HepG2 (cell line): ENCODE results near the gene ZFHX3. TPM values are rescaled to one million over a fixed set of nuclear protein-coding genes. Genes with fewer than 3 reads are reported as not detected.
A peak's percentile ranks its signal among the peaks of the same experiment; 100 is the strongest.

Source experiments
- ARID2 ChIP-seq: sonication (generic); formaldehyde crosslinking; IDR thresholded peaks from 2 replicates; pipeline ENCODE4 v1.8.1; 2022; ENCODE audit warnings: mild to moderate bottlenecking, missing genetic modification reagents, borderline replicate concordance
- GZF1 ChIP-seq: sonication (generic); formaldehyde crosslinking; IDR thresholded peaks from 2 replicates; pipeline ENCODE4 v1.5.1; 2020; ENCODE audit warnings: mild to moderate bottlenecking, missing genetic modification reagents
- KDM3A ChIP-seq: IDR thresholded peaks from 2 replicates; pipeline ENCODE4 v1.6.1; 2018; ENCODE audit warnings: low read depth, missing compliant biosample characterization
- MED13 ChIP-seq: sonication (generic); formaldehyde crosslinking; IDR thresholded peaks from 2 replicates; pipeline ENCODE4 v1.5.0; 2020; ENCODE audit warnings: missing genetic modification reagents
- MIXL1 ChIP-seq: IDR thresholded peaks from 2 replicates; pipeline ENCODE4 v1.6.1; 2016
- NRL ChIP-seq: sonication (generic); formaldehyde crosslinking; IDR thresholded peaks from 2 replicates; pipeline ENCODE4 v1.5.0; 2020; ENCODE audit warnings: missing genetic modification reagents, mild to moderate bottlenecking, moderate library complexity, borderline replicate concordance
- SP5 ChIP-seq: IDR thresholded peaks from 2 replicates; pipeline ENCODE4 v1.6.1; 2016; ENCODE audit warnings: low read depth, borderline replicate concordance
- SSRP1 ChIP-seq: IDR thresholded peaks from 2 replicates; pipeline ENCODE4 v1.6.1; 2016; ENCODE audit warnings: control low read depth
- THYN1 ChIP-seq: sonication (generic); formaldehyde crosslinking; IDR thresholded peaks from 2 replicates; pipeline ENCODE4 v1.8.1; 2023; ENCODE audit warnings: low read depth, mild to moderate bottlenecking, moderate library complexity, missing genetic modification reagents, borderline replicate concordance
- ZBTB21 ChIP-seq: sonication (generic); formaldehyde crosslinking; IDR thresholded peaks from 2 replicates; pipeline ENCODE4 v1.4.0; 2020; ENCODE audit warnings: missing genetic modification reagents
- ZBTB38 ChIP-seq: sonication (generic); formaldehyde crosslinking; IDR thresholded peaks from 2 replicates; pipeline ENCODE4 v1.5.1; 2020; ENCODE audit warnings: mild to moderate bottlenecking, missing genetic modification reagents
- ZFP36L1 ChIP-seq: sonication (generic); formaldehyde crosslinking; IDR thresholded peaks from 2 replicates; pipeline ENCODE4 v1.8.0; 2022; ENCODE audit warnings: mild to moderate bottlenecking, missing genetic modification reagents, moderate library complexity
- ZNF510 ChIP-seq: sonication (generic); formaldehyde crosslinking; IDR thresholded peaks from 2 replicates; pipeline ENCODE4 v1.4.0; 2020; ENCODE audit warnings: low read depth, mild to moderate bottlenecking, missing genetic modification reagents
- polyA plus RNA-seq, 8 experiments: library from polyadenylated mRNA; depleted of rRNA in 3 of 8; stranded (reverse) in 7 of 8; unstranded in 1 of 8; fragments of >200 nt; fragmentation: Illumina TruSeq in 4 of 8; extraction: Trizol in 4 of 8; gene quantifications; 2 replicates each; pipeline versions ENCODE4 v1.2.1 to v1.2.3, GENCODE V29; 2011 to 2016; ENCODE audit warnings: low read depth in 4 of 8, missing spikeins in 1 of 8, mixed read lengths in 1 of 8; ENCODE audit not compliant: insufficient read depth in 1 of 8
- total RNA-seq, 5 experiments: library from RNA; depleted of rRNA; stranded (reverse); fragments of >200 nt; fragmentation: Illumina TruSeq; extraction: Trizol; gene quantifications; 2 replicates each; pipeline ENCODE4 v1.2.3, GENCODE V29; 2016; ENCODE audit warnings: low read depth in 1 of 5
- TF ChIP-seq, protein P1 (sequence below): sonication (generic); formaldehyde crosslinking; IDR thresholded peaks from 2 replicates; pipeline ENCODE4 v1.4.0; 2020; ENCODE audit warnings: mild to moderate bottlenecking, missing genetic modification reagents
- TF ChIP-seq, protein P2 (sequence below): sonication (generic); IDR thresholded peaks from 2 replicates; pipeline ENCODE4 v1.6.1; 2016; ENCODE audit warnings: low read depth, borderline replicate concordance
- TF ChIP-seq, protein P3 (sequence below): sonication (generic); formaldehyde crosslinking; IDR thresholded peaks from 2 replicates; pipeline ENCODE4 v1.4.0; 2020; ENCODE audit warnings: mild to moderate bottlenecking, low read depth, missing genetic modification reagents
- TF ChIP-seq, protein P4 (sequence below): sonication (generic); formaldehyde crosslinking; IDR thresholded peaks from 2 replicates; pipeline ENCODE4 v1.5.1; 2020; ENCODE audit warnings: missing genetic modification reagents, mild to moderate bottlenecking, borderline replicate concordance
- TF ChIP-seq, protein P5 (sequence below): sonication (generic); formaldehyde crosslinking; IDR thresholded peaks from 2 replicates; pipeline ENCODE4 v1.5.1; 2020; ENCODE audit warnings: missing genetic modification reagents, mild to moderate bottlenecking, borderline replicate concordance
- TF ChIP-seq, protein P6 (sequence below): sonication (generic); formaldehyde crosslinking; IDR thresholded peaks from 2 replicates; pipeline ENCODE4 v1.5.1; 2020; ENCODE audit warnings: missing genetic modification reagents, mild to moderate bottlenecking, borderline replicate concordance

Gene ZFHX3
- total and polyA plus RNA-seq, 2 of the 13 experiments (the other 11 are each of a cell fraction or from before 2014, with no cell fraction given), result 5.0 to 6.0 TPM

DNA sequence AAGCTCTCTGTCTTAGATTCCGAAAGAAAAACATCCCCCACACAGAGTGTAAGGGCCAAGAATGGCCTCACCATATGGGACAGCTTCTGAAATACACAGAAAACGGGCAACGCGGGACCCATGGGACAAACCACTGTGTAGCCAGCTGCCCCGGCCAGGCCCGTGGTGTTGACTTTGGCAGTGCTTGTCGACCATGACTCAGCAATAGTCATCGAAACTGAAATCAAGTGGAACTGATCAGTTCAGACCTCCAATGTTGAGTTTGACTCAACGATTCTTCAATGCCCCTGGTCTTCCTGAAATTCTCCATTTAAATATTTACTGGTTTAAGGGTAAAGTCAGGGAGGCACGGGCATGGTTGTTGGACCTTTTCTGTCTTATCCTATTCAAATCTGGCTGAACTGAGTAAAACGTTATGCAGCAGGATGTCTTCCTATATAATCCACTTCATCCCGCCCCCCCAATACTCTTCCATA, 27.5 kb downstream of the ZFHX3 start (continued):
- TF ChIP-seq, protein P1, sequence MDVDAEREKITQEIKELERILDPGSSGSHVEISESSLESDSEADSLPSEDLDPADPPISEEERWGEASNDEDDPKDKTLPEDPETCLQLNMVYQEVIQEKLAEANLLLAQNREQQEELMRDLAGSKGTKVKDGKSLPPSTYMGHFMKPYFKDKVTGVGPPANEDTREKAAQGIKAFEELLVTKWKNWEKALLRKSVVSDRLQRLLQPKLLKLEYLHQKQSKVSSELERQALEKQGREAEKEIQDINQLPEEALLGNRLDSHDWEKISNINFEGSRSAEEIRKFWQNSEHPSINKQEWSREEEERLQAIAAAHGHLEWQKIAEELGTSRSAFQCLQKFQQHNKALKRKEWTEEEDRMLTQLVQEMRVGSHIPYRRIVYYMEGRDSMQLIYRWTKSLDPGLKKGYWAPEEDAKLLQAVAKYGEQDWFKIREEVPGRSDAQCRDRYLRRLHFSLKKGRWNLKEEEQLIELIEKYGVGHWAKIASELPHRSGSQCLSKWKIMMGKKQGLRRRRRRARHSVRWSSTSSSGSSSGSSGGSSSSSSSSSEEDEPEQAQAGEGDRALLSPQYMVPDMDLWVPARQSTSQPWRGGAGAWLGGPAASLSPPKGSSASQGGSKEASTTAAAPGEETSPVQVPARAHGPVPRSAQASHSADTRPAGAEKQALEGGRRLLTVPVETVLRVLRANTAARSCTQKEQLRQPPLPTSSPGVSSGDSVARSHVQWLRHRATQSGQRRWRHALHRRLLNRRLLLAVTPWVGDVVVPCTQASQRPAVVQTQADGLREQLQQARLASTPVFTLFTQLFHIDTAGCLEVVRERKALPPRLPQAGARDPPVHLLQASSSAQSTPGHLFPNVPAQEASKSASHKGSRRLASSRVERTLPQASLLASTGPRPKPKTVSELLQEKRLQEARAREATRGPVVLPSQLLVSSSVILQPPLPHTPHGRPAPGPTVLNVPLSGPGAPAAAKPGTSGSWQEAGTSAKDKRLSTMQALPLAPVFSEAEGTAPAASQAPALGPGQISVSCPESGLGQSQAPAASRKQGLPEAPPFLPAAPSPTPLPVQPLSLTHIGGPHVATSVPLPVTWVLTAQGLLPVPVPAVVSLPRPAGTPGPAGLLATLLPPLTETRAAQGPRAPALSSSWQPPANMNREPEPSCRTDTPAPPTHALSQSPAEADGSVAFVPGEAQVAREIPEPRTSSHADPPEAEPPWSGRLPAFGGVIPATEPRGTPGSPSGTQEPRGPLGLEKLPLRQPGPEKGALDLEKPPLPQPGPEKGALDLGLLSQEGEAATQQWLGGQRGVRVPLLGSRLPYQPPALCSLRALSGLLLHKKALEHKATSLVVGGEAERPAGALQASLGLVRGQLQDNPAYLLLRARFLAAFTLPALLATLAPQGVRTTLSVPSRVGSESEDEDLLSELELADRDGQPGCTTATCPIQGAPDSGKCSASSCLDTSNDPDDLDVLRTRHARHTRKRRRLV (CRISPR knock-in tag), result no peak
- TF ChIP-seq, protein P2, sequence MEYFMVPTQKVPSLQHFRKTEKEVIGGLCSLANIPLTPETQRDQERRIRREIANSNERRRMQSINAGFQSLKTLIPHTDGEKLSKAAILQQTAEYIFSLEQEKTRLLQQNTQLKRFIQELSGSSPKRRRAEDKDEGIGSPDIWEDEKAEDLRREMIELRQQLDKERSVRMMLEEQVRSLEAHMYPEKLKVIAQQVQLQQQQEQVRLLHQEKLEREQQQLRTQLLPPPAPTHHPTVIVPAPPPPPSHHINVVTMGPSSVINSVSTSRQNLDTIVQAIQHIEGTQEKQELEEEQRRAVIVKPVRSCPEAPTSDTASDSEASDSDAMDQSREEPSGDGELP, result peak; percentile 89
- TF ChIP-seq KDM3A (CRISPR knock-in tag) (0 out of 2 replicates have a peak, but pooled peaks have one; percentile 59), ARID2 (CRISPR knock-in tag) (no peak), ZBTB21 (0 out of 2 replicates have a peak, but pooled peaks have one; percentile 29), ZFP36L1 (CRISPR knock-in tag) (peak; percentile 42; the same call in 1 of the 2 replicates), NRL (CRISPR knock-in tag) (no peak), SSRP1 (CRISPR knock-in tag) (no peak), THYN1 (CRISPR knock-in tag) (no peak), MED13 (no peak), ZNF510 (CRISPR knock-in tag) (no peak), MIXL1 (CRISPR knock-in tag) (peak; percentile 48; the same call in 1 of the 2 replicates), GZF1 (CRISPR knock-in tag) (no peak), SP5 (no peak), ZBTB38 (CRISPR knock-in tag) (peak; percentile 40)
- TF ChIP-seq, protein P3, sequence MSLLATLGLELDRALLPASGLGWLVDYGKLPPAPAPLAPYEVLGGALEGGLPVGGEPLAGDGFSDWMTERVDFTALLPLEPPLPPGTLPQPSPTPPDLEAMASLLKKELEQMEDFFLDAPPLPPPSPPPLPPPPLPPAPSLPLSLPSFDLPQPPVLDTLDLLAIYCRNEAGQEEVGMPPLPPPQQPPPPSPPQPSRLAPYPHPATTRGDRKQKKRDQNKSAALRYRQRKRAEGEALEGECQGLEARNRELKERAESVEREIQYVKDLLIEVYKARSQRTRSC (CRISPR knock-in tag), result no peak
- TF ChIP-seq, protein P4, sequence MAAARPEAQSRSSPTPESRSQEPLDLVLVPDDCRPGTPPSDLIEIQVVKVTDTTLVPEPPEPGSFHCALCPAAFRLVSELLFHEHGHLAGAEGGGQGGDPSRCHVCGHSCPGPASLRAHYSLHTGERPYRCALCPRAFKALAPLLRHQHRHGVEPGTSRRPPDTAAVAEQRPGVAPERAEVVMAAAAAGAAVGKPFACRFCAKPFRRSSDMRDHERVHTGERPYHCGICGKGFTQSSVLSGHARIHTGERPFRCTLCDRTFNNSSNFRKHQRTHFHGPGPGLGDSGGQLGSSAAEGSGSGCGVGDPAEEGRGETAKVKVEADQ (CRISPR knock-in tag), result no peak
- TF ChIP-seq, protein P5, sequence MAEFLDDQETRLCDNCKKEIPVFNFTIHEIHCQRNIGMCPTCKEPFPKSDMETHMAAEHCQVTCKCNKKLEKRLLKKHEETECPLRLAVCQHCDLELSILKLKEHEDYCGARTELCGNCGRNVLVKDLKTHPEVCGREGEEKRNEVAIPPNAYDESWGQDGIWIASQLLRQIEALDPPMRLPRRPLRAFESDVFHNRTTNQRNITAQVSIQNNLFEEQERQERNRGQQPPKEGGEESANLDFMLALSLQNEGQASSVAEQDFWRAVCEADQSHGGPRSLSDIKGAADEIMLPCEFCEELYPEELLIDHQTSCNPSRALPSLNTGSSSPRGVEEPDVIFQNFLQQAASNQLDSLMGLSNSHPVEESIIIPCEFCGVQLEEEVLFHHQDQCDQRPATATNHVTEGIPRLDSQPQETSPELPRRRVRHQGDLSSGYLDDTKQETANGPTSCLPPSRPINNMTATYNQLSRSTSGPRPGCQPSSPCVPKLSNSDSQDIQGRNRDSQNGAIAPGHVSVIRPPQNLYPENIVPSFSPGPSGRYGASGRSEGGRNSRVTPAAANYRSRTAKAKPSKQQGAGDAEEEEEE (CRISPR knock-in tag), result no peak
- TF ChIP-seq, protein P6, sequence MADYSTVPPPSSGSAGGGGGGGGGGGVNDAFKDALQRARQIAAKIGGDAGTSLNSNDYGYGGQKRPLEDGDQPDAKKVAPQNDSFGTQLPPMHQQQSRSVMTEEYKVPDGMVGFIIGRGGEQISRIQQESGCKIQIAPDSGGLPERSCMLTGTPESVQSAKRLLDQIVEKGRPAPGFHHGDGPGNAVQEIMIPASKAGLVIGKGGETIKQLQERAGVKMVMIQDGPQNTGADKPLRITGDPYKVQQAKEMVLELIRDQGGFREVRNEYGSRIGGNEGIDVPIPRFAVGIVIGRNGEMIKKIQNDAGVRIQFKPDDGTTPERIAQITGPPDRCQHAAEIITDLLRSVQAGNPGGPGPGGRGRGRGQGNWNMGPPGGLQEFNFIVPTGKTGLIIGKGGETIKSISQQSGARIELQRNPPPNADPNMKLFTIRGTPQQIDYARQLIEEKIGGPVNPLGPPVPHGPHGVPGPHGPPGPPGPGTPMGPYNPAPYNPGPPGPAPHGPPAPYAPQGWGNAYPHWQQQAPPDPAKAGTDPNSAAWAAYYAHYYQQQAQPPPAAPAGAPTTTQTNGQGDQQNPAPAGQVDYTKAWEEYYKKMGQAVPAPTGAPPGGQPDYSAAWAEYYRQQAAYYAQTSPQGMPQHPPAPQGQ (CRISPR knock-in tag), result no peak; the same call in 1 of the 2 replicates
